GM23248 (cell line): Measurements from ENCODE around the gene ASPM.

Source experiments
- EZH2 ChIP-seq: fragments of 200-600 bp; sonication (generic); IDR thresholded peaks from 2 replicates; pipeline ENCODE4 v1.6.1; 2018; ENCODE audit warnings: antibody characterized with exemption, mild to moderate bottlenecking; ENCODE audit not compliant: insufficient read depth, poor library complexity, severe bottlenecking
- EZH2phosphoT487 ChIP-seq: fragments of 200-600 bp; sonication (generic); IDR thresholded peaks from 2 replicates; pipeline ENCODE4 v1.6.1; 2018; ENCODE audit warnings: antibody characterized with exemption, moderate library complexity, mild to moderate bottlenecking, low read depth; ENCODE audit not compliant: insufficient read depth

DNA sequence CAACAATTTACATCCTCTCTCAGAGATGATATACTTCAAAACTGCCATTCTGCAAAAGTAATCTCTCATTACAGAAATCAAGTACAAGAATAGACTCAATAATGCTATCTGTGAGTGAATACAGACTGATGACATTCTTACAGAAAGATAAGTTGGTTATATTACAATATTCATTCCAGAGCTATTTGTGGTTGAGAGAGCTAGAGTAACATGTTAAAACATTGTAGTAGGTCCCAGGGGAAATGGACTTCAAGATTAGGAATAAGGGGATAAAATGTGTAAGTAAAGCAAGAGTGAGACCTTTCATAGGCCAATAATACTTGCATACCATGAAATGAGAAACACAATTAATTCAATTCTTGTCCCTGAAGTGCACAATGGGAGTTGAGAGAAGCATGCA is 80.9 kb downstream of the ASPM start:
- TF ChIP-seq EZH2phosphoT487 = no peak
- no peak for TF ChIP-seq EZH2
